ENCODE results near the gene TXK. TPM values are rescaled to one million over a fixed set of nuclear protein-coding genes. Genes with fewer than 3 reads are reported as not detected.

The TXK gene
- total and polyA plus RNA-seq, 10 of the 15 experiments (the other 5 are each of a cell fraction or from before 2014, with no cell fraction given), result 0.44 to 2.9 (median 1.4) TPM

DNA sequence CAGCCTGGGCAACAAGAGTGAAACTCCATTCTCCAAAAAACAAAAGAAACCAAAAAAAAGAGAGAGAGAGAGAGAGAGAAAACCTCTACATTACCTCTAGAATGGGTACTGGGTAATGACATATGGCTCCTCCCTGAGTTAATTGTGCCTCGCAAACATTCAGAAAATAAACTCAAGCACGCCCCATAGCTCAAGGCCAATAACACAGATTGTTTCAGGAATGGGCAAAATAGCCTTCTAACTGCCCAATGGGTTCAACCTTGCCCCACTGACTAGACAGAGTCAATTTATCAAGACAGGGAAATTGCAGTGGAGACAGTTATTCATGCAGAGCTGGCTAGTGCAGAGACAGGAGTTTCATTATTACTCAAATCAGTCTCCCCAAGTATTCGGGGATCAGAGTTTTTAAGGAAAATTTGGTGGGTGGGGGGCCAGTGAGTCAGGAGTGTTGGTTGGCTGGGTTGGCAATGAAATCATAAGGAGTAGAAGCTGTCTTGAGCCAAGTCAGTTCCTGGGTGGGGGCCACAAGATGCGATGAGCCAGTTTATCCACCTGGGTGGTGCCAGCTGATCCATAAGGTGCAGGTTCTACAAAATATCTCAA lies 92.4 kb downstream of the TXK start (continued):
- TF ChIP-seq SRF (IDR thresholded peaks at IDR 0.05; ENCODE audit: low read depth in 2 of 2, low read length in 2 of 2), result no peak
- TF ChIP-seq, protein P1, sequence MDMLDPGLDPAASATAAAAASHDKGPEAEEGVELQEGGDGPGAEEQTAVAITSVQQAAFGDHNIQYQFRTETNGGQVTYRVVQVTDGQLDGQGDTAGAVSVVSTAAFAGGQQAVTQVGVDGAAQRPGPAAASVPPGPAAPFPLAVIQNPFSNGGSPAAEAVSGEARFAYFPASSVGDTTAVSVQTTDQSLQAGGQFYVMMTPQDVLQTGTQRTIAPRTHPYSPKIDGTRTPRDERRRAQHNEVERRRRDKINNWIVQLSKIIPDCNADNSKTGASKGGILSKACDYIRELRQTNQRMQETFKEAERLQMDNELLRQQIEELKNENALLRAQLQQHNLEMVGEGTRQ (IDR thresholded peaks at IDR 0.05; ENCODE audit: borderline replicate concordance, low read depth, low read length), result no peak
- no peak for TF ChIP-seq EGR1 (IDR thresholded peaks at IDR 0.05; ENCODE audit: borderline replicate concordance in 1 of 2, low read depth in 2 of 2, low read length in 2 of 2)
- TF ChIP-seq, protein P2, sequence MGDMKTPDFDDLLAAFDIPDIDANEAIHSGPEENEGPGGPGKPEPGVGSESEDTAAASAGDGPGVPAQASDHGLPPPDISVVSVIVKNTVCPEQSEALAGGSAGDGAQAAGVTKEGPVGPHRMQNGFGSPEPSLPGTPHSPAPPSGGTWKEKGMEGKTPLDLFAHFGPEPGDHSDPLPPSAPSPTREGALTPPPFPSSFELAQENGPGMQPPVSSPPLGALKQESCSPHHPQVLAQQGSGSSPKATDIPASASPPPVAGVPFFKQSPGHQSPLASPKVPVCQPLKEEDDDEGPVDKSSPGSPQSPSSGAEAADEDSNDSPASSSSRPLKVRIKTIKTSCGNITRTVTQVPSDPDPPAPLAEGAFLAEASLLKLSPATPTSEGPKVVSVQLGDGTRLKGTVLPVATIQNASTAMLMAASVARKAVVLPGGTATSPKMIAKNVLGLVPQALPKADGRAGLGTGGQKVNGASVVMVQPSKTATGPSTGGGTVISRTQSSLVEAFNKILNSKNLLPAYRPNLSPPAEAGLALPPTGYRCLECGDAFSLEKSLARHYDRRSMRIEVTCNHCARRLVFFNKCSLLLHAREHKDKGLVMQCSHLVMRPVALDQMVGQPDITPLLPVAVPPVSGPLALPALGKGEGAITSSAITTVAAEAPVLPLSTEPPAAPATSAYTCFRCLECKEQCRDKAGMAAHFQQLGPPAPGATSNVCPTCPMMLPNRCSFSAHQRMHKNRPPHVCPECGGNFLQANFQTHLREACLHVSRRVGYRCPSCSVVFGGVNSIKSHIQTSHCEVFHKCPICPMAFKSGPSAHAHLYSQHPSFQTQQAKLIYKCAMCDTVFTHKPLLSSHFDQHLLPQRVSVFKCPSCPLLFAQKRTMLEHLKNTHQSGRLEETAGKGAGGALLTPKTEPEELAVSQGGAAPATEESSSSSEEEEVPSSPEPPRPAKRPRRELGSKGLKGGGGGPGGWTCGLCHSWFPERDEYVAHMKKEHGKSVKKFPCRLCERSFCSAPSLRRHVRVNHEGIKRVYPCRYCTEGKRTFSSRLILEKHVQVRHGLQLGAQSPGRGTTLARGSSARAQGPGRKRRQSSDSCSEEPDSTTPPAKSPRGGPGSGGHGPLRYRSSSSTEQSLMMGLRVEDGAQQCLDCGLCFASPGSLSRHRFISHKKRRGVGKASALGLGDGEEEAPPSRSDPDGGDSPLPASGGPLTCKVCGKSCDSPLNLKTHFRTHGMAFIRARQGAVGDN (IDR thresholded peaks at IDR 0.05), result no peak
- TF ChIP-seq ZNF622 (IDR thresholded peaks at IDR 0.05), result no peak
- TF ChIP-seq PML (IDR thresholded peaks at IDR 0.05; ENCODE audit: low read length), result no peak
- TF ChIP-seq, protein P3, sequence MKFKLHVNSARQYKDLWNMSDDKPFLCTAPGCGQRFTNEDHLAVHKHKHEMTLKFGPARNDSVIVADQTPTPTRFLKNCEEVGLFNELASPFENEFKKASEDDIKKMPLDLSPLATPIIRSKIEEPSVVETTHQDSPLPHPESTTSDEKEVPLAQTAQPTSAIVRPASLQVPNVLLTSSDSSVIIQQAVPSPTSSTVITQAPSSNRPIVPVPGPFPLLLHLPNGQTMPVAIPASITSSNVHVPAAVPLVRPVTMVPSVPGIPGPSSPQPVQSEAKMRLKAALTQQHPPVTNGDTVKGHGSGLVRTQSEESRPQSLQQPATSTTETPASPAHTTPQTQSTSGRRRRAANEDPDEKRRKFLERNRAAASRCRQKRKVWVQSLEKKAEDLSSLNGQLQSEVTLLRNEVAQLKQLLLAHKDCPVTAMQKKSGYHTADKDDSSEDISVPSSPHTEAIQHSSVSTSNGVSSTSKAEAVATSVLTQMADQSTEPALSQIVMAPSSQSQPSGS (IDR thresholded peaks at IDR 0.05; ENCODE audit: low read length), result no peak
- TF ChIP-seq, protein P4, sequence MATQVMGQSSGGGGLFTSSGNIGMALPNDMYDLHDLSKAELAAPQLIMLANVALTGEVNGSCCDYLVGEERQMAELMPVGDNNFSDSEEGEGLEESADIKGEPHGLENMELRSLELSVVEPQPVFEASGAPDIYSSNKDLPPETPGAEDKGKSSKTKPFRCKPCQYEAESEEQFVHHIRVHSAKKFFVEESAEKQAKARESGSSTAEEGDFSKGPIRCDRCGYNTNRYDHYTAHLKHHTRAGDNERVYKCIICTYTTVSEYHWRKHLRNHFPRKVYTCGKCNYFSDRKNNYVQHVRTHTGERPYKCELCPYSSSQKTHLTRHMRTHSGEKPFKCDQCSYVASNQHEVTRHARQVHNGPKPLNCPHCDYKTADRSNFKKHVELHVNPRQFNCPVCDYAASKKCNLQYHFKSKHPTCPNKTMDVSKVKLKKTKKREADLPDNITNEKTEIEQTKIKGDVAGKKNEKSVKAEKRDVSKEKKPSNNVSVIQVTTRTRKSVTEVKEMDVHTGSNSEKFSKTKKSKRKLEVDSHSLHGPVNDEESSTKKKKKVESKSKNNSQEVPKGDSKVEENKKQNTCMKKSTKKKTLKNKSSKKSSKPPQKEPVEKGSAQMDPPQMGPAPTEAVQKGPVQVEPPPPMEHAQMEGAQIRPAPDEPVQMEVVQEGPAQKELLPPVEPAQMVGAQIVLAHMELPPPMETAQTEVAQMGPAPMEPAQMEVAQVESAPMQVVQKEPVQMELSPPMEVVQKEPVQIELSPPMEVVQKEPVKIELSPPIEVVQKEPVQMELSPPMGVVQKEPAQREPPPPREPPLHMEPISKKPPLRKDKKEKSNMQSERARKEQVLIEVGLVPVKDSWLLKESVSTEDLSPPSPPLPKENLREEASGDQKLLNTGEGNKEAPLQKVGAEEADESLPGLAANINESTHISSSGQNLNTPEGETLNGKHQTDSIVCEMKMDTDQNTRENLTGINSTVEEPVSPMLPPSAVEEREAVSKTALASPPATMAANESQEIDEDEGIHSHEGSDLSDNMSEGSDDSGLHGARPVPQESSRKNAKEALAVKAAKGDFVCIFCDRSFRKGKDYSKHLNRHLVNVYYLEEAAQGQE (IDR thresholded peaks at IDR 0.05; ENCODE audit: low read depth, low read length), result no peak
- TF ChIP-seq NFYB (IDR thresholded peaks at IDR 0.05; ENCODE audit: insufficient read depth, low read depth, low read length), result no peak
- no peak for TF ChIP-seq CBX3 (IDR thresholded peaks at IDR 0.05; ENCODE audit: borderline replicate concordance, low read depth)
- TF ChIP-seq PAX8 (IDR thresholded peaks at IDR 0.05), result no peak
- TF ChIP-seq BCL11A (IDR thresholded peaks at IDR 0.05; ENCODE audit: low read depth, low read length), result no peak
- no peak for TF ChIP-seq FOXK2 (IDR thresholded peaks at IDR 0.05)
- TF ChIP-seq IRF4 (IDR thresholded peaks at IDR 0.05; ENCODE audit: low read depth, low read length), result 0 out of 2 replicates have a peak, but pooled peaks have one; percentile 21
- no peak for TF ChIP-seq SREBF1 (IDR thresholded peaks at IDR 0.05; ENCODE audit: low read length)
- peak; percentile 80 for TF ChIP-seq JUNB (IDR thresholded peaks at IDR 0.05)
- TF ChIP-seq, protein P5, sequence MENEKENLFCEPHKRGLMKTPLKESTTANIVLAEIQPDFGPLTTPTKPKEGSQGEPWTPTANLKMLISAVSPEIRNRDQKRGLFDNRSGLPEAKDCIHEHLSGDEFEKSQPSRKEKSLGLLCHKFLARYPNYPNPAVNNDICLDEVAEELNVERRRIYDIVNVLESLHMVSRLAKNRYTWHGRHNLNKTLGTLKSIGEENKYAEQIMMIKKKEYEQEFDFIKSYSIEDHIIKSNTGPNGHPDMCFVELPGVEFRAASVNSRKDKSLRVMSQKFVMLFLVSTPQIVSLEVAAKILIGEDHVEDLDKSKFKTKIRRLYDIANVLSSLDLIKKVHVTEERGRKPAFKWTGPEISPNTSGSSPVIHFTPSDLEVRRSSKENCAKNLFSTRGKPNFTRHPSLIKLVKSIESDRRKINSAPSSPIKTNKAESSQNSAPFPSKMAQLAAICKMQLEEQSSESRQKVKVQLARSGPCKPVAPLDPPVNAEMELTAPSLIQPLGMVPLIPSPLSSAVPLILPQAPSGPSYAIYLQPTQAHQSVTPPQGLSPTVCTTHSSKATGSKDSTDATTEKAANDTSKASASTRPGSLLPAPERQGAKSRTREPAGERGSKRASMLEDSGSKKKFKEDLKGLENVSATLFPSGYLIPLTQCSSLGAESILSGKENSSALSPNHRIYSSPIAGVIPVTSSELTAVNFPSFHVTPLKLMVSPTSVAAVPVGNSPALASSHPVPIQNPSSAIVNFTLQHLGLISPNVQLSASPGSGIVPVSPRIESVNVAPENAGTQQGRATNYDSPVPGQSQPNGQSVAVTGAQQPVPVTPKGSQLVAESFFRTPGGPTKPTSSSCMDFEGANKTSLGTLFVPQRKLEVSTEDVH (IDR thresholded peaks at IDR 0.05; ENCODE audit: low read depth, partially characterized antibody), result no peak
- TF ChIP-seq EZH2 (IDR thresholded peaks at IDR 0.05; ENCODE audit: borderline replicate concordance, control insufficient read depth, low read depth, low read length), result no peak

Measured in GM12878 (cell line).